HuH-7 (cell line): ENCODE results near the gene CYP1A2.
"Not testable (repeated sequence)": the region's sequence is repeated elsewhere in the genome, so short reads cannot be mapped to it uniquely, and the experiment has no call there.

Experiments
- DNase-seq: peaks from one replicate; pipeline ENCODE4 v3.0.0; 2011; ENCODE audit warnings: low spot score

The CYP1A2 gene

DNA sequence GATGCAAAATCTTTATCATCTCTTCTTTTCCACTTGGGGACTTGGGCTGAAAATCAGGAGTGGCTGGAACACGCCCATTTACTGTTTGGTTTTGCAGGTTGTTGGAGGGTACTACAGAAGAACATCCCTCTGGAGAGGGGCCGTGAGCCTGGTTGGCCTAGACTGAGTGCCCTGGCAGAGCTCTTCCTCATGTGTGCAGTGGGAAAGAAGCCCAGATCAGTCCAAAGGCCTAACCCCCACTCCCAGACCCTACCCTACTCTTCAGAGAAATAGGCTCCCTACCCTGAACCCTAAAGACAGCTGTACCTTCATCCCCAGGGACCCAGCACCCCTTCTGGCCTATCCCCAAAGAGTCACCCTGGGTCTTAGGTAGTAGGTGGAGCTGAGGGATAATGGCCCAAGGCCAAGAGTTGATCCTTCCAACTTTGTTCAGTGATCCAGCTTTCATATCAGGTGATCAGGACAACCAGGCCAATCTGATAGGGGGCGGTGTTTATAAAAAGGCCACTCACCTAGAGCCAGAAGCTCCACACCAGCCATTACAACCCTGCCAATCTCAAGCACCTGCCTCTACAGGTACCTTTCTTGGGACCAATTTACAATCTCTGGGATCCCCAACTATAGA is at the start of gene CYP1A2:
Gene CYP1A2, plus strand, starts transcription at position 524 of the 625 bp plus-strand sequence. CDS start 894 bp downstream, outside the sequence.
- DNase-seq: no peak

- no peak for DNase-seq
Observed at GRCh38 chr15:74709011-74709410, 39.6 kb upstream of the CYP1A2 start.

- DNase-seq: no peak
Observed at GRCh38 chr15:74709892-74710291, 38.8 kb upstream of the CYP1A2 start.

- DNase-seq: no peak
Observed at GRCh38 chr15:74710319-74711094, 38.1 kb upstream of the CYP1A2 start.

DNA sequence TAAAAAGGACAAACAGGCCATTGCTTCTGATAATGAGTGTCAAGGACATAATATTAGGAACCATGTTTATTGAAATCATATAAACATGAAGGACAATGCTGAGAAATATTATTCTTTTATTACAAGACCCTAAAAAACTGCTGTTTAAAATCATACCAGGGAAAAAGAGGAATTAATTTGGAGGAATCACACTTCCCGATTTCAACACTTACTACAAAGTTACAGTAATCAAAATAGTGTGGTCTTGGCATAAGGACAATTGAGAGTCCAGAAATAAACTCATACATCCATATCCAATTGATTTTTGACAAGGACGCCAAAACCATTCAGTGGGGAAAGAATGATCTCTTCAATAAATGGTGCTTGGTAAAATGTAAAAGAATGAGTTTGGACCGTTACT is 36.3 kb upstream of the CYP1A2 start:
- DNase-seq: no peak

DNA sequence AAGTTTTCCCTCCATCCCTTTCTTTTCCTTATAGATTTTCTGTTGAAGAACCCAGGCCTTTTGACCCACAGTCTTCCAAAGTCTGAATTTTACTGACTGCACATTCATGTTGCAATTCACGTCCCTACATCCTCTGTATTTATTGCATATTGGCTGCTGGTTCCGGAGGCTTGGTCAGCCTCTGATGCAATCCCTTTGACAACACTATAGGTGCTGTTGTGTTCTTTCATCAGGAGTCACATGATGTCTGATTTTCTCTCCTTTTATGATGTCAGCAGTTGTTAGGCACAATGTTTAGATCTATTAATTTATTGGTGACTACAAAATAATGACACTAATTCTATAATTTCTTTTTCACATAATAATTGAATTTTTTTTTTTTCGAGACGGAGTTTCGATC is 32.0 kb upstream of the CYP1A2 start:
- DNase-seq: peak; percentile 76

DNA sequence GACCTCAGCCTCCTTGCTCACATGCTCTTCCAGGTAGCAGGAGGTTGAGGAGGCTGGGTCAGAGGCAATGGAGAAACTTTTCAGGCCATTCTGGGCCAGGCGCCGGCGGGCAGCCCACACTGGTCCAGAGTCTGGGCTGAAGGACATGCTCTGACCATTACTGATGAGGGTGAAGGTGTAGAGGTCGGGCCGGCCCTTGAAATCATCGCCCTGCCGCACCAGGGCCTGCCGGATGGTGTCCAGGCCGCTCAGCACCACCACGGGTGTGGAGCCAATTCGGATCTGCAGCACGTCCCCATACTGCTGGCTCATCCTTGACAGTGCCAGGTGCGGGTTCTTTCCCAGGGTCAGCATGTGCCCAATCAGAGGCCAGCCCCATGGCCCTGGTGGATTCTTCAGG is 26.1 kb upstream of the CYP1A2 start:
- no peak for DNase-seq

- no peak for DNase-seq
Observed at GRCh38 chr15:74723187-74723586, 25.5 kb upstream of the CYP1A2 start.

GRCh38 chr15:74723754-74724334 is 24.8 kb upstream of the CYP1A2 start:
- DNase-seq: peak; percentile 77

GRCh38 chr15:74724570-74725224 is 23.9 kb upstream of the CYP1A2 start:
- DNase-seq: no peak

- peak; percentile 76 for DNase-seq
Observed at GRCh38 chr15:74725225-74725774, 23.3 kb upstream of the CYP1A2 start, which contains the start of gene CYP1A1. TSS of gene CYP1A1 (minus strand) at chr15:74725528. CDS start at chr15:74723097, 2,431 bp downstream.

GRCh38 chr15:74725845-74726773 is 22.5 kb upstream of the CYP1A2 start:
- peak; percentile 89 for DNase-seq

DNA sequence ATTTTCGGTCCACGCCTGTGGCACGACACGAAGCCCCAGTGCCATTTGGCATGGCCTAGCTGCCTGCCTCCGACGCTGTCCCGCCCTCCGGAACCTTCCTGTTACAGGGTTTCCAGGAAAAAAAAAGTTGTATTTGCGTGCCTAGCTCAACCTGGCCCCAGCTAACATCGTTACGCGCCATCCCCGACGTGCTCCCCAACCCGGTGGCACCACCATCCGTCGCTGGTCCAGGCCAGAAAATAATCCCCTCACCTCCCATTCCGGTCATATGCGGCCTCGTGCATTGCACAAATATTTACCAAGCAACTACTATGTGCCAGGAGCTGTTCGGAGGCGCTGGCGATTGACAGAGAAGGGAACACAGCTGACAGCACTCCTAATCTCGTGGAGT is 21.9 kb upstream of the CYP1A2 start:
- DNase-seq: no peak

DNA sequence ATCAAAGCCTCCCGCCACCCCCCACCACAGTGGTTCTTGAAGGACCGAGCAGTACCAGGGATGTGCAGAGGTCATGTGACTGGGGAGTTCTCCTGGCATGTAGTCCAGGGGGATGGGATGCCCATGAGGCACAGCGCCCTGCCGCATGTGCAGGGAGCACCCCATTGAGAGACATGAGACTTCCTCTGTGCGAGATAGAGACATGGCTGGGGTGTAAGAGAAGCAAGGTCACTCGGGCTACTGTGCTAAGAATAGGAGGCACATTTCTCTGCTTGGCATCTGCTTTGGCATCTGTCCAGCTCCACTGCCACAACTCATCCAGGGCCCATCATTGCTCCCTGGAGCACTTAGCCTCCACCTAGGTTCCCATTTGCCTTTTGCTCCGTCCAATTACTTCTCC is 20.9 kb upstream of the CYP1A2 start:
- no peak for DNase-seq

DNA sequence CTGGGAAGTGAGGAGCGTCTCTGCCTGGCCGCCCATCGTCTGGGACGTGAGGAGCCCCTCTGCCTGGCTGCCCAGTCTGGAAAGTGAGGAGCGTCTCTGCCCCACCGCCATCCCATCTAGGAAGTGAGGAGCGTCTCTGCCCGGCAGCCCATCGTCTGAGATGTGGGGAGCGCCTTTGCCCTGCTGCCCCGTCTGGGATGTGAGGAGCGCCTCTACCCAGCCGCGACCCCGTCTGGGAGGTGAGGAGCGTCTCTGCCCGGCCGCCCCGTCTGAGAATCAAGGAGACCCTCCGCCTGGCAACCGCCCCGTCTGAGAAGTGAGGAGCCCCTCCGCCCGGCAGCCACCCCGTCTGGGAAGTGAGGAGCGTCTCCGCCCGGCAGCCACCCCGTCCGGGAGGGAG is 19.9 kb upstream of the CYP1A2 start:
- not testable (repeated sequence) for DNase-seq

GRCh38 chr15:74729372-74729771 is 19.3 kb upstream of the CYP1A2 start:
- DNase-seq: not testable (repeated sequence)

DNA sequence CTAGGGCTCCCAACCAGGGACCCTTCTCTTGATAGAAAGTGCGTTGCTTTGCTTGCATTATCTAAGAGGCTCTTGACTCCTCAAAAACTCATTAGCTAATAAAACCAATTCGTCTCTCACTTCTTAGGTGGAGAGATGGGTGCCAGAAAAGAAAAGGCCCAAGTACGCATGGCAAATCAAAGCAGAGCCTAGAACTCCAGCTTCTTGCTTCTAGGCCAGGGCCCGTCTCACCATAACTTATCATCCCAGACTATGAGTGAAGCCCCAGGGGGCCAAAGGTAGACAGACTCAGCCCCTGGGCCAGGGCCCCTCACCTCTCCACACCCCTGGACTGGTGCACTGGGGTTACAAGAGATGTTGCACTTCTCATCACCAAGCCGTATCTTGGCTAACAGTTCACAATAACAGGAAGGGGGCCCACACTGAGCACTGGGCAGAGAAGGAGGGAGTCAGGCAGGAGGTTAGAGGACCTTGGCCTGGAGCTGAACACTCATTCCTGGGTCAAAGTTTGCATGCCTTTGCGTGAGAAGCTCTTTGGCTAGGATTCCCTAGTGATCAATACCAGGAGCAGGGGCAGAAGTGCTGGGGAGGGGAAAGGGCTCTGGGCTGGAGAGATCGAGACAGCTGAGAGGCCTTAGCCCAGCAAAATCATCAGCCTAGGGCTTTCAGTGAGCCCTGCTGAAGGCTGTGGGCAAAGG is 17.9 kb upstream of the CYP1A2 start:
- DNase-seq: peak; percentile 90

DNA sequence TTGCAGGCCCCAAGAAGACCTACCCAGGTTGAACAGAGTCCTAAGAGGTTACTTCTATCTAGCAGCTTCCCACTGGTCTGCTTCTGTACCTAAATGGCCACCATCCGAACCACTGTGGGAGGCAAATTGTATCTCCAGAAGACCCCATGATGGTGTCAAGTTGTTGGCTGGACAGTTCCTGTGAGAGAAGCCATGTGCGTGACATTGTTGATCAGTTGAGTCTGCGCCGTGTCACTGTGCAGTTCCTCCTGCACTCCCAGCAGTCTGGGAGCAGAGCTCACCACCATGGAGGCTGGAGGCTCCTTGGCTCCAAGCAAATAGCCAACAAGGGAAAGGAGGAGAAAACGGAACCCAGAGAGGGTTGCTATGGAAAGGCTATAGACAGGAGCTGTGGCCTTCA is 15.8 kb upstream of the CYP1A2 start:
- no peak for DNase-seq

DNA sequence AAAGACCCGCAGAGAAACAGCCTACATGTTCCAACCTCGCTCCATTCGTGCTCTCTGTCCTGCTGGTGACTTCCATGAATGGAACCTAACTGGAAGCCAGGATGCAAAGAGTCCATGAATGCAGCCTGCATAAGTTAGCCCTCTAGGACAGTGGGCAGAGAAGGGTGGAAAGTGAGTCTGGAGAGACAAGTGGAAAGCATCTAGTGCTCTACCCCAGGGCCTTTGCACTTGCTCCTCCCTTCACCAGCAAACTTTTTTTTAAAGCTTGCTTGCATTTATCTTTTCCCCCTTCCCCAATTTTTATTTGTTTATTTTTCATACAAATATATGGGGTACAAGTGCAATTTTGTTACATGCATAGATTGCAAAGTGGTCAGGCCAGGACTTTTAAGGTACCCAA is 15.4 kb upstream of the CYP1A2 start:
- DNase-seq: no peak

- no peak for DNase-seq
Observed at GRCh38 chr15:74735305-74735704, 13.3 kb upstream of the CYP1A2 start.

GRCh38 chr15:74738239-74738638 is 10.4 kb upstream of the CYP1A2 start:
- not testable (repeated sequence) for DNase-seq
